Tibial nerve (tissue), 4 donors: ENCODE measurements around the gene NFIA. TPM values are rescaled to one million over a fixed set of nuclear protein-coding genes. Genes with fewer than 3 reads are reported as not detected.

Experiments
- DNase-seq, 2 donors: peaks; one replicate each; pipeline ENCODE4 v3.0.0-alpha.2; 2019; ENCODE audit warnings: low spot score in 2 of 2
- H3K27ac ChIP-seq, 4 donors: fragments of 200-600 bp; sonication (generic) in 3 of 4; one replicate each; pipeline ENCODE4 v1.5.1; 2017 to 2019; ENCODE audit warnings: mild to moderate bottlenecking in 1 of 4
- H3K27me3 ChIP-seq, 2 donors: fragments of 200-600 bp; sonication (generic) in 1 of 2; one replicate each; pipeline versions ENCODE4 v1.5.1 to v1.6.0; 2017 to 2019
- H3K36me3 ChIP-seq, 3 donors: fragments of 200-600 bp; sonication (generic); one replicate each; pipeline ENCODE4 v1.5.1; 2018 to 2019
- H3K4me1 ChIP-seq, 4 donors: fragments of 200-600 bp; sonication (generic) in 3 of 4; one replicate each; pipeline ENCODE4 v1.5.1; 2017 to 2019
- H3K4me3 ChIP-seq, 4 donors: fragments of 200-600 bp; sonication (generic) in 3 of 4; one replicate each; pipeline ENCODE4 v1.5.1; 2017 to 2019; ENCODE audit warnings: mild to moderate bottlenecking in 1 of 4, moderate library complexity in 1 of 4
- H3K9me3 ChIP-seq, 4 donors: fragments of 200-600 bp; sonication (generic) in 3 of 4; one replicate each; pipeline ENCODE4 v1.5.1; 2017 to 2019
- EP300 ChIP-seq, 2 donors: sonication (generic); formaldehyde crosslinking; IDR thresholded peaks; one replicate each; pipeline ENCODE4 v1.6.1; 2017; ENCODE audit warnings: antibody characterized with exemption in 2 of 2, mild to moderate bottlenecking in 1 of 2
- POLR2A ChIP-seq, 2 donors: fragments of 450-650 bp; IDR thresholded peaks; one replicate each; pipeline ENCODE4 v1.6.1; 2017; ENCODE audit warnings: antibody characterized with exemption in 2 of 2, mild to moderate bottlenecking in 2 of 2, moderate library complexity in 2 of 2
- WGBS, 2 donors: methylation state at CpG; one replicate each; pipeline ENCODE4 v1.1.5; 2018; 5-methylcytosine and 5-hydroxymethylcytosine counted together
- total RNA-seq, 4 donors: library from RNA; depleted of rRNA; stranded (reverse); fragments of >200 nt; gene quantifications; one replicate each; pipeline ENCODE4 v1.1.0, GENCODE V29; 2016
- TF ChIP-seq, protein P1 (sequence below), 5 experiments: fragments of 200-600 bp in 3 of 5; fragments of 450-650 bp in 2 of 5; sonication (generic) in 3 of 5; IDR thresholded peaks; one replicate each; pipeline ENCODE4 v1.5.1; 2016 to 2019; ENCODE audit warnings: antibody characterized with exemption in 5 of 5, mild to moderate bottlenecking in 3 of 5, moderate library complexity in 2 of 5

Gene NFIA
- total RNA-seq, 4 donors from 2014 or later: 71.2 to 81.4 (median 75.7) TPM

DNA sequence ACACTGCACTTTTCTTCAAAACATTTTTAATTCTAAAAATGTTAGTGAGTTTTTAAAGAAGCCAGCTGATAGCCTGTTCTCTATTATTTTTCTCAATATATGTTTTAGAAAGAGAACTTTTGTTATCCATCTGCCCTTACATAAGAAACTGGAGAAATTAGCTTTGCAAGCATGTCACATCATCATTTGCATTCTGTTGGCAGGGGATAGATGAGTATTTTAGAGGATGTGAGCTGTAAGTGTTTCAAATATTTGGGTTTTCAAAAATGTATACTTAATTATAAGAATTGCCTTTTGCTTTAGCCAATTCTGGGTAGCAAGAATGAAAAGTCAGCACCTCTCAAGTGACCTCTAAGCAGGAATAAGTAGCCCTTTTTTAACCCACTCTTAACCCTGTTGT is 7.4 kb downstream of the NFIA start:
- Histone ChIP-seq H3K27ac (peak overlapping the region in 3 of 4 donors; percentile 15 to 98 (median 45)), H3K4me1 (peaks cover 0 to 94% (median 43%) of the 10 kb centered on the region in 4 donors), H3K4me3 (peak overlapping the region in 1 of 4 donors; percentile 2), H3K9me3 (no peaks in the 10 kb centered on the region), H3K36me3 (peaks cover 0 to 16% (median 0%) of the 10 kb centered on the region in 3 donors), H3K27me3 (no peaks in the 10 kb centered on the region)
- no peak for DNase-seq
- no peak for TF ChIP-seq EP300 (IDR thresholded peaks at IDR 0.05)

DNA sequence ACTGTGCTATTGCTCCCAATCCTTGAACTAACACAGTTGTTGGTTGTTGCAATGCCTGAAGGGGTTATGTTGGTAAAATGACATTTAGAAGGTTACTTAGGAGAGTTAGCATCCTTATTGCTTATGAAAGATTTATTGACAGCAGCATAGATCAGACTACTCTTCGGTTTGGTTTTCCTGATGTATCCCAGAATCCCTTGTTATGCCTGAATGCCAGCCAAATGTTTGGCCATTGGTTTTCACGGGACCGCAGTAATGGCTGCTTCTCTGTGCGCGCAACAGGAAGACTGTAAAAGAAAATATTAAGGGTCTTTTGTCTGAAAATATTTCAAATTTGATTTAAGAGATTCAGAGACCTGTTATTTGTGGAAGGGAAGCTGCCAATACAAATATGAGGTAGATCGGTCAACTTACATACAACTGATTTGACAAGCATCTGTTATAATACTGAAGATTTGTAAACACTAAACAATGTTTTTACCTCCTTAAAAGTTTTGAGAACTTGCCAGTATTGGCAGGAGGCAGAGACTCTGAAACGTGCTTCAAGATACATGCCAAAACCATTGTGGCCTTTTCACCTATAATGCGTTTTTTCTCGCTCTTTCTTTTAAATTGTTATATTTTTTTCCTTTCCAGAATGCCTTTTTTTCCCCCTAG is 8.3 kb downstream of the NFIA start:
- peak overlapping the region in 3 of 4 donors; percentile 51 to 98 (median 78) for H3K27ac ChIP-seq
- H3K4me3 ChIP-seq: peak overlapping the region in 3 of 4 donors; percentile 1 to 24 (median 16)
- peaks cover 0 to 16% (median 0%) of the 10 kb centered on the region in 3 donors for H3K36me3 ChIP-seq
- no peak for DNase-seq
- WGBS, 2 donors: 57 to 63% methylated on average over 9 of the region's 9 CpGs
- H3K27me3 ChIP-seq: no peaks in the 10 kb centered on the region
- H3K4me1 ChIP-seq: peaks cover 0 to 94% (median 44%) of the 10 kb centered on the region in 4 donors
- no peaks in the 10 kb centered on the region for H3K9me3 ChIP-seq
- TF ChIP-seq POLR2A (IDR thresholded peaks at IDR 0.05) (no peak), EP300 (IDR thresholded peaks at IDR 0.05) (no peak)
- TF ChIP-seq, protein P1, sequence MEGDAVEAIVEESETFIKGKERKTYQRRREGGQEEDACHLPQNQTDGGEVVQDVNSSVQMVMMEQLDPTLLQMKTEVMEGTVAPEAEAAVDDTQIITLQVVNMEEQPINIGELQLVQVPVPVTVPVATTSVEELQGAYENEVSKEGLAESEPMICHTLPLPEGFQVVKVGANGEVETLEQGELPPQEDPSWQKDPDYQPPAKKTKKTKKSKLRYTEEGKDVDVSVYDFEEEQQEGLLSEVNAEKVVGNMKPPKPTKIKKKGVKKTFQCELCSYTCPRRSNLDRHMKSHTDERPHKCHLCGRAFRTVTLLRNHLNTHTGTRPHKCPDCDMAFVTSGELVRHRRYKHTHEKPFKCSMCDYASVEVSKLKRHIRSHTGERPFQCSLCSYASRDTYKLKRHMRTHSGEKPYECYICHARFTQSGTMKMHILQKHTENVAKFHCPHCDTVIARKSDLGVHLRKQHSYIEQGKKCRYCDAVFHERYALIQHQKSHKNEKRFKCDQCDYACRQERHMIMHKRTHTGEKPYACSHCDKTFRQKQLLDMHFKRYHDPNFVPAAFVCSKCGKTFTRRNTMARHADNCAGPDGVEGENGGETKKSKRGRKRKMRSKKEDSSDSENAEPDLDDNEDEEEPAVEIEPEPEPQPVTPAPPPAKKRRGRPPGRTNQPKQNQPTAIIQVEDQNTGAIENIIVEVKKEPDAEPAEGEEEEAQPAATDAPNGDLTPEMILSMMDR (IDR thresholded peaks at IDR 0.05): no peak

DNA sequence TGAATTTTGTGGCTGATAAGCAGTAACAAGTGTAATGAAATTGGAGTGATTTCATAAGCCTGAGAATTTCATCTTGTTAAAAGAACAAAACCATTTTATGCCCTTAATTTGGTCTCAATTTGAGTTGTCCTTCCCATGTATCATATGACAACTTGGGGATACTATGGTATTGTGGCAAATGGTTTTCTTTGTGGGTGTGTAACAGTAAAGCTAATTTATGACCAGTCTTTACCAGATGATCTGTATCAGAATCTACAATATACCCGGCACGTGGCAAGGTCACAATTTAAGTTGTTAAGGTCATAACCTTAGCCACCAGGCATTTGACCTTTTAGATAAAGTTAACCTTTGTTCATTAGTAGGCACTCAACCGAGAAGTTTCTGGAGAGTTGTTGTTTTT is 9.1 kb downstream of the NFIA start:
- 16 to 29% methylated on average over 3 of the region's 3 CpGs for WGBS, 2 donors
- peaks cover 0 to 92% (median 45%) of the 10 kb centered on the region in 4 donors for H3K4me1 ChIP-seq
- H3K9me3 ChIP-seq: no peaks in the 10 kb centered on the region
- H3K27me3 ChIP-seq: no peaks in the 10 kb centered on the region
- H3K36me3 ChIP-seq: peaks cover 0 to 16% (median 0%) of the 10 kb centered on the region in 3 donors
- DNase-seq: no peak
- TF ChIP-seq, protein P1 (IDR thresholded peaks at IDR 0.05): no peak
- TF ChIP-seq EP300 (IDR thresholded peaks at IDR 0.05): no peak
- no peak for TF ChIP-seq POLR2A (IDR thresholded peaks at IDR 0.05)
- peak overlapping the region in 3 of 4 donors; percentile 51 to 98 (median 78) for H3K27ac ChIP-seq
- H3K4me3 ChIP-seq: no peak overlapping the region

DNA sequence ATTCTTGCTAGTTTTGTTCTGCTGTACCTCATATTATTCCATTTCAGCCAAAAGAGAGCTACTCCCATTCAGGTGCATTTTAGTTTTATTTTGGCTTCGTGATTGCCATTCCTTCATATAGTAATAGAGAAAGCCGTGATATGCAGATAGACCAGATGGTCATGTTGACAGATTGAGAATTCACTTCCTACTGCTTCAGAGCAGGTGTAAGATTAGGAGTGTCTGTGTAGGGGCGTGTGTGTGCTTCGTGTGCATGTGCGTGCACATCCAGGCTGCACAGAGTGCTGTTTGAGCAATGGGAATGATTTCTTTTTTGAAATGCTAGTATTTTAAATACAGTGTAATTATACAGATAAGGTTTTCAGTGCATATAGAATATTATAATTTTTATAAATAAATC is 10.3 kb downstream of the NFIA start:
- H3K27ac ChIP-seq: peak overlapping the region in 2 of 4 donors; percentile 26 to 78

DNA sequence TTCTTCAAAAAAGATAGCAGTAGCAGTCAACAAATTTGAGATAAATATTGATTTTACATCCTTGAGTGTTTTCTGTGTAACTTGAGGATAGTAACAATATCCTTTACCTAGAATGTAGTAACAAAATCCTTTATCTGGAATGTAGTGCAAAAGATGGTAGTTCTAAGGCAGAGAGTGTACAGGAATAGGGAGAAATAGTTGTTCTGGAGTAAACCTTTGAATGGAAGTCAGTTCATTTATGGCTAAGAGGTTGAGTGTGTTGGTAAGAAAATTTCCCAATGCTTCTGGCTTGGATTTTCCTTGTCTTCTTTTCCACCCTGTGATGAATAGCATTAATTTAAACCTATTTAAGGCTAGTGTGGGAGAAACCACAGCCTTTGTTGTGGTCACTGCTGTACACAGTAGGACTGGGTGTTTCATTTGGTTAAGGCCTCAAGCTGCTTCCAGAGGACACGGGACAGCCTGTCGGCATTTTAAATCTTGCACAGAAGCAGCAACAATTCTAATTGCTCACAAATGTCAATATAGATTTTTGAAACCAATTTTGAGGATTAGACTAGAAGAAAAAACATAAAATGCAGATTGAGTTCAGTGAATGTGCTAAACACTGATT is 11.3 kb downstream of the NFIA start:
- Histone ChIP-seq H3K27me3 (no peaks in the 10 kb centered on the region), H3K36me3 (peaks cover 0 to 8% (median 0%) of the 10 kb centered on the region in 3 donors), H3K9me3 (no peaks in the 10 kb centered on the region), H3K27ac (peak overlapping the region in 3 of 4 donors; percentile 5 to 78 (median 44)), H3K4me3 (no peak overlapping the region), H3K4me1 (peaks cover 0 to 98% (median 43%) of the 10 kb centered on the region in 4 donors)
- WGBS, 2 donors: 61 to 72% methylated on average over 2 of the region's 2 CpGs
- no peak for DNase-seq
- TF ChIP-seq, protein P1 (IDR thresholded peaks at IDR 0.05): no peak
- TF ChIP-seq POLR2A (IDR thresholded peaks at IDR 0.05) (no peak), EP300 (IDR thresholded peaks at IDR 0.05) (no peak)

More for the DNA sequence above, 10.3 kb downstream of the NFIA start:
- Histone ChIP-seq H3K9me3 (no peaks in the 10 kb centered on the region), H3K27me3 (no peaks in the 10 kb centered on the region), H3K4me1 (peaks cover 0 to 92% (median 43%) of the 10 kb centered on the region in 4 donors), H3K36me3 (peaks cover 0 to 16% (median 0%) of the 10 kb centered on the region in 3 donors), H3K4me3 (no peak overlapping the region)
- TF ChIP-seq EP300 (IDR thresholded peaks at IDR 0.05): no peak
- no peak for TF ChIP-seq POLR2A (IDR thresholded peaks at IDR 0.05)
- TF ChIP-seq, protein P1 (IDR thresholded peaks at IDR 0.05): no peak
- DNase-seq: no peak
- 81 to 82% methylated on average over 5 of the region's 5 CpGs for WGBS, 2 donors
